NCI-H2171 (cell line): ENCODE results near the gene PALLD.
"Not testable (repeated sequence)": the region's sequence is repeated elsewhere in the genome, so short reads cannot be mapped to it uniquely, and the experiment has no call there.

ENCODE experiments used
- DNase-seq: peaks from one replicate; lab custom pipeline; 2025; lab: John Stamatoyannopoulos, UW

The PALLD gene

GRCh38 chr4:168677063-168677462 is 180.2 kb downstream of the PALLD start:
- DNase-seq = peak; percentile 82

DNA sequence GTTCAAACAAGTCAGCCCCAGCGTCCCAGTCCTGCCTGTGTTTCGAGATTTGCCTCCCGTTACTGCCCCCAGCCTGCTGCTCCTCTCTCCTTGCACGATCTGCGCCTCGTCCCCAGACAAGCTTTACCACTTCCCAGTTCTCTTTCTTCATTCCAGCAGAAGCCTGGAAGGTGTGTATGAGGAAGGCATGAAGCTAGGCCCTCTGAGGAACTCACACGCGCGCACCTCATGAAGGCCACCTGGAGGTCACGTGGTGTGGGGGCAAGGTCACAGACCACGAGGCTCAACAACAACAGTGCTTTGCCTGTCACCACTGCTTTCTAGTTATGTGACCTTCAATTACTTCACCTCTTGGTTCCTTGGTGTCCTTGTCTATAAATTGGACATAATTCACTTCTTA is 181.0 kb downstream of the PALLD start:
- no peak for DNase-seq

GRCh38 chr4:168678751-168679366 is 182.0 kb downstream of the PALLD start:
- DNase-seq = no peak

DNA sequence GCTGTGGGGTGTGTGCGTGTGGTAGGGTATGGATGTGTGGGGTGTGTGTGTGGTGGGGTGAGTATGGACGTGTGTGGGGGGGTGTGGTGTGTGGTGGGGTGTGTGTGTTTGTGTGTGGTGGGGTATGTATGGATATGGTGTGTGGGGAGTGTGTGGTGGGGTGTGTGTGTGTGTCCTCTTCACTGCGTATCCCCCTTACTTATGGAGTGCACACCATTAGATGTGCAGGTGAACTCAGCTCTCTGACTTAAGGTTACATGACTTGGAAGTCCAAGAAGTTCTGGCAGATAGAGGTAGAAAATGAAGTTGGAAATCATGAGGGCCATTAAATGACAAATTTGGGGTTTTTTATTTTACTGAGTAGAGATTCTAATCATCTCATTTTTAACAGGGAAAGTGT is 182.5 kb downstream of the PALLD start:
- no peak for DNase-seq

DNA sequence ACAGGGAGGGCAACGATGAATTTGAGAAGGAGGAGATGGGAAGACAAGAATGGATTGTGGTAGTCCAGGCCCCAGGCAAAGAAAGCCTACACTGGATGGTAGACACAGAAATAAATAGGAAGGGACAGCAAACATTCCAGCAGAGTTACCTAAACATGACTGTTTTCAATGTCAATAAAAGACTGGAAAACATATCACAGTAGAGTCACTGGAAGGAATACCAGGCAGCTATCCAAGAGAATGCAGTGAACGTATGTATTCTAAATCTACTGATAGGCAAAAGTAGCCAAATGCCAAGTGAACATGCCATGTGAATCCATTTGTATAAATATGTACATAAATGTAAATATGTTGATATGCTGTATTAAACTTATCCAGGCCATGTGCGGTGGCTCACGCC is 183.0 kb downstream of the PALLD start:
- no peak for DNase-seq

DNA sequence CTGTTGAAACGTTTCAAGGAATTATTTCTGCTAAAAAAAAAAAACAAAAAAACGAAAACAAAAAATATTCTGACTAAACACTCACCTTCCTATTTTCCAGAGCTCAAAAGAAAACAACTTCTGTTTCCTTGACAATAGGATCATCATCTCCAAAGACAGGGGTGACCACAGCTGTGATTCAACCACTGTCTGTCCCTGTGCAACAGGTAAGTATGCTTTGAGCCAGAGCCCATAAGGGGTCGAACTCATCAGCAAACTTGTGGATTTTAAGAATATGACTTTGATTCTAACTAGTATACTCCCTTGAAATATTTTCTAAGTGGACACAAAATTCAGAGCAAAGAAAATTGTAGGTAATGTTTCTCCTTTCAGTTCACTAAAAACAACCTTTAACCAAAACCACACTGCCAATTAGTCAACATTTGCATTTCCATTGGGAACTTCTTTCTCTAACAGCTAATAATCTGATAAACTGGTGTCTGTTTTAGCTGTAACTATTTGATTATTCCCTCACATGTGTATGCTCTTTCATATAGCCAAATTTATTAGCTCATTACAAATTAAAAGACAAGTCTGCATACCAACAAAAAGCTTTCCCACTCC is 186.1 kb downstream of the PALLD start:
- no peak for DNase-seq

DNA sequence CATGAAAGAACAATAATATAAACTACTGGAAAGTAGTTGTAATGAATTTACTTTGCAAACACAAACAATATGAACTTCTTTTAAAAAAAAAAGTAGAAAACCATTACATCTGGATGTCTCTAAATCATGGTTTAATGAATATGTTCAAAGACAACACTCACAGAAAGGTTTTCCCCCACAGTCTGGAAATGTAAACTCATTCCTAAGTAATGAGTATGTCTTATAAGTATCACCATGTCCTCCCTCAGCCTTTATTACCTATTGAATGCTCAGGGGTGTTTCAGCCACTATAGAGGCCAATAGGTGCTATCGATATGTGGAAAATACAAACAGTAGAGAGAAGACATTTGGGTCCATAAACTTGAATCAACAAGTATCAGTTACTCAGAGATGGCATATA is 186.7 kb downstream of the PALLD start:
- no peak for DNase-seq

DNA sequence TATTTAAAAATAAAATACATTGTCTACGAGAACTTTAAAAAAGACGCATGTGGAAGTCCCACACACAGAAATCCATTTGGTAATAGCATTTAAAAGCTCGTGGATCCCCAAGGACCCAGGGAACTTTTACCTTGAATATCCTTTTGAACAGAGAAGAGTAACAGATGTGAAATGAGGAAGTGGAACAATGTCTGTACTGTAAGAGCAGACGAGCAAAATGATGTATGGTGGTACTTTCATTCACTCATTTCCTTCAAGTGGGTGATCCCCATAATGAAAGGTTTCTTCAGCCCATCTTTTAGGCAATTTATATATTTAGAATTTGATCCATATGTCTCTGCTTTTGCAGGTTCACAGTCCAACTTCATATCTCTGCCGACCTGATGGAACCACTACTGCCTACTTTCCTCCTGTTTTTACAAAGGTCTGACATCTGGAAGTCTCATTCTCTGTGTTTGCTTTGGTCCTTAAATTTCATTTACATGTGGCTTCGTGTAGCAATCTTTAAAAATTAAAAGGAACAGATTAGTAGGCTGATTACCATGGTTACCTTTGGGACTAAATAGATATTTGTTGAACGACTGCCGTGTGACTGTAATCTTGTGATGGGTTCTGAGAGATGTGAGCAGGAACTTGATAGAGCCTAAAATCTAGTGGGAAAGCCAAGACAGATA is 188.4 kb downstream of the PALLD start:
- DNase-seq = no peak

DNA sequence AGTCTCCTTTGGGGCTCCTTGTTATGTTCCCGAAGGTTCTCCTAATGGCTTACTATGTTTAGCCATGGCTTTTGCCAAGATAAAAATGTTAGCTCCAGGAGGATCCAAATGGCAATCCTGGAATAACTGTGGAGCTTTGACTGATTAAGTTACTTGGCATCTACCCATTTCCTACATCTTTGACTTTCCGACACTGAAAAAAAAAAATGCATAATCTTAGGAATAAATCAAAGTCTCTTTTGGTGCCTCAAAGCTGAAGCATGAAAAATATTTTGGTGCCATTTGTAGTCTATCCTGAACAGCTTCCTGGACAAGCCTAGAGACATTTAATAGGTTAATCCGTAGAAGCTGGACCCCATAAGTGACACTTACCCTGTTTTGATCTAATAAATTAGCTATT is 191.7 kb downstream of the PALLD start:
- DNase-seq = no peak

DNA sequence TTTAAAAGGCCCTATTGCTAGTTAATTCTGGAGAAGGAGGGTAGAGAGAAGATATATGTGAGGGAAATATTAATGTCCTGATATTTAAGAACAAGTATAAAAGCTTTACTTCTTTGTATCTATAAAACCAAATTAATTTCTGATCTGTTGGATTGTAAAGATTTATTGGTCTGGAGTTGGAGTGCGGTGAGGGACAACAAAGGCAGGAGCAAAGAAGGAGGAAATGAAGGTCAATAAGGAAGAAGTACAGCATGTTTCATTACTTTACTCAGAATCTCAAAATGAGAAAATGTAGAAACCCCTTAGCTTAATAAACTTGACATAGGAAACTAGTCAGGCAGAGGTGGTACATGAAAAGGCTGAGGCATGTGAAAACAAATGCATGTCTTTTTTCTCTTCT is 192.9 kb downstream of the PALLD start:
- DNase-seq = no peak

GRCh38 chr4:168690199-168690598 is 193.3 kb downstream of the PALLD start:
- DNase-seq = no peak

- DNase-seq = no peak
Measured at GRCh38 chr4:168691631-168692369, 194.9 kb downstream of the PALLD start.

DNA sequence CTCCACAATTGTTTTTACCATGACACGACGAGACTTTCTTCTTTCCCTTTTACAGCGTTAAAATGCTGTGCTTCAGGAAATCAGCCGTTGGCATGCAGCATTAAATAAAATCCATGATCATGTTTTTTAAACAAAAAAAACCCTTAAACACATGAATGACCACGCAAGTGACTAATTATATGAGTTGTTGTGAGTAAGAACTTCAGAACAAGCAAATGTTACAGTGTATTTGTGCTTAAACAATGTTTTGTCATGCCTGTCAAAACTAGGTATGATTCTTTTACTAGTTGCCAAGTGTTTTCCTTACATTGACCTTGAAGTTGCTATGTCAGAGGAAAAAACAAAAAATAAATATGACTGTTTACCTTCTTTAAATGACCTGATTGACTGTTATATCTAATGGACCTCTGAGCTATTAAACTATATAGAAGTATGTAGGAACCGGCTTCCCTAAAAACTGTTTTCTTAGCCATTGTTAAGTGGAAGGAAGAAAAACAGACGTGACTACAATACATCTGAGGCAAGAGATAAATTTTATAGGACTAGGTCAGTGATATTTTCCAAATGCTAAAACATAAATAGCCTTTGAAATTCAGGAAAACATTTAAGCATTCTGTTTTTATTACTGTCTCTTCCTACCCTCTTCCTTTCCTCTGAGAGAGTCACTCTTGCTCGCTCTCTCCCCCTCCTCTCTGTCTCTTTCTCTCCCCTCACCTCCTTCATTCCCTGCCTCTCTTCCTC is 197.1 kb downstream of the PALLD start:
- DNase-seq = no peak

- no peak for DNase-seq
Measured at GRCh38 chr4:168694667-168695066, 197.8 kb downstream of the PALLD start.

DNA sequence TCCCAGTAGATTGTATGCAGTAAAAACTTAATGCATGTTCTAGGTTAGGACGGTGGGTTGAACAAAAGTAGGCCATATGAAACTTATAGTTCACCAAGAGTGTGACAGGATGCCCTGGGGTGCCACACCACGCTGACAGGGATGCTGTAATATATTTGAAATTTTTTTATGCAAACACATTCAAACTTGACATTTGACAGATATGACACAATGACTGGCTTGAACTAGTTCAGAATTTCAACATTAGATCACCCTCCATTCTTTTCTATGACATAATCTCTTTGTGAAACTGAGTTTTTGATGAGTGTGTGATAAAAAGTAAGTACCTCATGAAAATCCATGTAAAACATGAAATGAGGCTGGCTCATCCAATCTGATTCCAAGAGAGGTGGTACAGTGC is 198.4 kb downstream of the PALLD start:
- no peak for DNase-seq

DNA sequence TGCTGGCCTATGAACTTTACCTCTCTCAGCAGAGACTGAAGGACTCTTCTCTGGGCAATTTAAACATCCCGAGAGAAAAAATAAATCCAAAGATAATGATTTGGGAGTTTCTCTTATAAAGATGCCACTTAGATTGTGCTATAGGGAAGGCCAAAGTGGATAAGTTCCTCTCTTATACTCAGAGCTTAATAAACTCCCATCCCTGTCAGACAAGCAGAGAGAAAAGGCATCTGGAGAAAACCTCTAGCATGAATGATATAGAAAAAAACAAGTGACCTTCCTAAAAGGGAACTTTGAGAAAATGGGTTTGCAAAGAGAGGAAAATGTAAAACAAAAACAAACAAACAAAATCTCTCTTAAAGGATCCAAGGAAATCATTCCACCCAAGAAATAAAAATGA is 199.4 kb downstream of the PALLD start:
- no peak for DNase-seq

DNA sequence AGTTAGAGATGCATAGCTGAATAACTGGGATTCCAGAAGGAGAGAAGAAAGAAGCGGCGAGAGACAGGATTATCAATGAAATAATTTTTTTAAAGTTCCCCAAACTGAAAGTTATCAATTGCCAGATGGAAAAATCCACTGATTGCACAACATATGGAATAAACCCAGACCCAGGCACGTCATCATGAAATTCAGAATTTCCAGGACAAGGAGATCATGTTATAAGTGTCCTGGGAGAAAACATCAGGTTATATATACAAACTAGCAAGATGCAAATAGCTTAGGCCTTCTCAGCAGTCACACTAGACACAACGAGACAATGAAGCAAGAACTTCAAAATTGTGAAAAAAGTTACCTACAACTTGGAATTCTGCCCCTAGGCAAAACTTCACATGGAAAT is 200.0 kb downstream of the PALLD start:
- no peak for DNase-seq

DNA sequence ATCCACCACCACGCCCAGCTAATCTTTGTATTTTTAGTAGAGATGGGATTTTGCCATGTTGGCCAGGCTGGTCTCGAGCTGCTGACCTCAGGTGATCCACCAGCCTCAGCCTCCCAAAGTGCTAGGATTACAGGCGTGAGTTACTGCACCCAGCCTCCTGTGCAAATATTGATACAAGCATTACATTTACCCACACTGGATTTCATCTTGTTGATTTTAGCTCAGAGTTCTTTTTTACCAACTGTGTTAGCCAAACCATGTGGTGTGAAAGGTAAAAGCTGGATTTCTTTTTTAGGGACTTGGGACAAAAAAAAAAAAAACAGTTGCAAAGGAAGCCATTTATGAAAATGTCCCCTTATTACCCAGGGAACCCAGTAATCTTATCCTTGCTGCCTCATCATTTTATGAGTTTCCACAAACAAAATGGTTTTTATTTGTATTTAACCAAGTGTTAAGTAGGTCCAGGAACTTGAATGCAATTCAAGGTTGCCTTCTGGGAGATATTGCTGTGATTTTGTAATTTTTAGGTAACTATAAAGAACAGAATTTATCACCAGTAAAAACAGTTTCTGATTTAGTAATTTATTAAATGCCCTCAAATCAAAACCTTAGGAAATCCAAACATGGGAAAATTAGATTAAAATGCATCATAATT is 202.5 kb downstream of the PALLD start:
- no peak for DNase-seq

DNA sequence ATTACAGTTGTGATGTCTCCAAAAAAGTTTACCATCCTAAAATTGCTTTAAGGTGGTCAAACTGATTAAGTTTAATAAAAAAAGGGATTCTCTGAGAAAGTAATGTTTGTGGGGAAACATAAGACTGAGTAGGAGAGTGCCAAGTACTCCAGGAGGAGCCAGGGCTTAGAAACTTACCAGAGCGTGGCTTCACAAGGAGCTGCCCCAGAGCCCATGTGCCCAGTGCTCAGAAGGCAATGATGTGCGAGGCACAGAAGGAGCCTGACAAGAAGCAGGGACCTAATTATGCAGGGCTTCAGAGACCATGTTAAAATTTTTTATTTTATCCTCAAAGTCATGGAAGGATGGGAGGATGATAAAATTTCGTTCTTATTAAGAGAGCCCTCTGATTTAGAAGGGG is 204.2 kb downstream of the PALLD start:
- DNase-seq = no peak

DNA sequence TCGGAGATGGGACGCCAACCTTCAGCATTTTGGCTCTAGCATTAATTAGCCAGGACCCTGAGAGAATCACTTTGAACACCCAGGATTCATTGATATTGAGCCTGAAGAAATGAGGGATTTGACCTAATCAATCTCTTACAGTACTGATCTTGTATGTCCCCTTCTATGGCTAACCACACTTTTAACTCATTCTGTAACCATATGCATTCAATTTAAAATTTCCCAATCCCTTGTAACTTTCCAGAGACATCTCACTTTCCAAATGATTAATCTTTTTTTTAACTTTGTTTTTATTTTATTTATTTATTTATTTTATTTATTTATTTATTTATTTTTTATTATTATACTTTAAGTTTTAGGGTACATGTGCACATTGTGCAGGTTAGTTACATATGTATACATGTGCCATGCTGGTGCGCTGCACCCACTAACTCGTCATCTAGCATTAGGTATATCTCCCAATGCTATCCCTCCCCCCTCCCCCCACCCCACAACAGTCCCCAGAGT is 205.8 kb downstream of the PALLD start:
- not testable (repeated sequence) for DNase-seq

DNA sequence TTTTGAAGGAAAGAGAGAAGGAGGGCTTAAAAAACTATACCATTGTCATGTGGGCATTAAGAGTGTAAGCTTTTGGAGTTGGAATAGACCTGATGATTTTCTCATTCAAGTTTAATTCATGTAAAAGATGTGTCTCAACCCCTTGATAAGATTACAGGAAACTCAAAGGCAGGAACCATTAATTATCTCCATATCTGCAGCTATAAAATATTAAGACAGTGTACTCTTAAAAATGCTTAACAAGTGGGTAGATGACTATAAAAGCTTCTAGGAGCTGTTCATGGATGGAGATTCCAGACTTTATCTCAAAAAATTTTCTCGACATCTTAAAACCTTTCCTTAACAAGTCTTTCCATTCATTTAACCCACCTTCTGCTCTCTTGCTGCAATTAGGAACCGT is 208.3 kb downstream of the PALLD start:
- no peak for DNase-seq

- no peak for DNase-seq
Measured at GRCh38 chr4:168707205-168707604, 210.4 kb downstream of the PALLD start.
